Activated CD4-positive, alpha-beta T cell treated with anti-CD3 and anti-CD28 coated beads, Interleukin-2, amount 50 U/mL, for 48 hours (primary cell): Measurements from ENCODE around the gene VGLL4.
"Not testable (repeated sequence)": the region's sequence is repeated elsewhere in the genome, so short reads cannot be mapped to it uniquely, and the experiment has no call there.

Experiments used
- DNase-seq, 2 experiments: peaks; one replicate each; pipeline ENCODE4 v3.0.0-alpha.2; 2020

Gene VGLL4

DNA sequence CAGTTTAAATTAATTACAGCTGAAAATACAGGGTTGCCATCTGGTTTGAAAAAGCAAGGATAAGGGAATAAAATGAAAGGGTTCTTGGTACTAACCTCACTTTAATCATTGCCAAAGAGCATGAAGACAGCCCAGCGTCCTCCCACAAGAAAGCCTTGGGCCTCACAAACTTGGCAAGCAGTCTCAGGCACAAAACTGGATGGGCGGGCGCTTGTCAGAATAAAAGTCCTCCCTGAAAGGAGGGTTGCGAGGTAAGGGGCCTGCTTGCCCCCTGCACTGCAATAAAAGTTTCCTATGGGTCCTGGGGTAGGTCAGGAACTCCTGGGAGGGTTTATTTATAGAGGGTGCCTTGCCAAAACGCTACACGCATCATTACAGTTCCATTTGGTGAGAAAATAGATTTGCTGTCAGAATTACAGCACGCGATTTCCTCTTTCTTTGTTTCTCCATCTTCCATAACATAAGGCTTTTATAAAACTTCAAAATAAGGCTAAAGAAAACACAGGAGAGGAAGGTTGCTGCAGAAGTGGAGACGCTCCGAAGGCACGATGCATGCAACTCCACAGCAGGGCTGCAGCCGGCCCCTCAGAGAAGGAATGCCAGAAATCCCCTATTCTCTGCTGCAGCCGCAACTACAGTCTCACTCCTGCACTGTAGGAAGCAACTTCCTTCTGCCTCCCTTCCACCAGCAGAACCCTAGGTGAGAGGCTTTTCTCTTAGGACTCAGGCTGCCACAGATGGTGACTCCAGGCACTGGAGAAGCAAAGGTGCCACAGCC, 61.3 kb downstream of the VGLL4 start:
- no peak for DNase-seq

DNA sequence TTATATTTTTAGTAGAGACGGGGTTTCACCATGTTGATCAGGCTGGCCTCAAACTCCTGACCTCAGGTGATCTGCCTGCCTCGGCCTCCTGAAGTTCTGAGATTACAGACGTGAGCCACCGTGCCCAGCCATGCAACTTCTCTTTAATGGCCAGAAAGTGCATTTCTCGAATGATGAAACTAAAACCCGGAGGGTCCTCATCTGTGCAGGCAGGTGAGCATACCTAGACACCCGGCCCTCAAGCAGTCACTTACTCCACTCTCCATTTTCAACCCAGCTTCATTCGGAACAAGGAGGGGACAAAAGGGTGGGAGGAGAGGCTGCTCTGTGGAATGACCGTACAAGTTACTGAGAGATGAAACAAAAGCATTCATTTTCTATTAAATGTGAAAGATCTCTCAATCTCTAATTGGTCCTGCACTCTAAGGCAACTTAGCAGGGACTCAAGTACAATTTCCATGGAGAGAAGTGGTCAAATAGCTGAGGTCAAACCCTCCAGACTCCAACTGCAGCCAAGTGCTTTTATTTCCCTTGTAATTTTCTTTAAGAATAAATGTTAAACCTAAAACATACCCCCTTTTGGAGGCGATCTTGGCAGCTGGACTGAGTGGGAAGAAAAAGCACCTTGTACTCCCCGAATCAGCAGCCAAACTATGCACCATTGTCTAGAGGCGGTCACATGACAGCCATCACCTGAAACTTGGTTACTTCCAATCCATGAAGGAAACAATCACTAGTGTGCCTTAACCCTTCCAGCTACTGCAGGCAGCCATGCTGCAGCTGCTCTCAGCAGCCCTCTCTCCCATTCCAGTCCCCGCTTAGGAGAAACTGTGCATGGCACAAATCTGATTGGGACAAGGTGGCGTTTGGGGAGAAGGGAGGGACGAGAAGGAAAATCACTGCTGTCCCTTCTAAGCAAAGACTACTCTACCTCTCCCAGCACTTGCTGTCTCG, 62.2 kb downstream of the VGLL4 start:
- no peak for DNase-seq

DNA sequence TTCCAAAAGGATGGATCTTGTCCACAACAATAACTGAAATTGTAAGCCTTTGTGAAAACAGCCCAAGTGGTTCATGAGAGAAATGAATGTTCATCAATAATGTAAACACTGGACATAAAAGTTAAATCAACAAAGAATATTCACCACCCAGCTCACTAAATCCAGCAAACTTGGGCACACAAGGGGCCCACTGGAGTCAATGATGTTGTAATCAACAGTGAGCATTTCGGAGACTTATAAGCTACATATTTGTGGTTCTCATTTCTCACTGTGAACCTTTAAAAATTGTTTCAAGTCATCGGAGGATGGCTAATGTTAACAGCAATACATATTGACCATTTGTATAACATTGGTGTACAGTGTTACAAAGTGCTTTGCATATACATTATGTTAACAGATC, 63.1 kb downstream of the VGLL4 start:
- DNase-seq, result no peak

DNA sequence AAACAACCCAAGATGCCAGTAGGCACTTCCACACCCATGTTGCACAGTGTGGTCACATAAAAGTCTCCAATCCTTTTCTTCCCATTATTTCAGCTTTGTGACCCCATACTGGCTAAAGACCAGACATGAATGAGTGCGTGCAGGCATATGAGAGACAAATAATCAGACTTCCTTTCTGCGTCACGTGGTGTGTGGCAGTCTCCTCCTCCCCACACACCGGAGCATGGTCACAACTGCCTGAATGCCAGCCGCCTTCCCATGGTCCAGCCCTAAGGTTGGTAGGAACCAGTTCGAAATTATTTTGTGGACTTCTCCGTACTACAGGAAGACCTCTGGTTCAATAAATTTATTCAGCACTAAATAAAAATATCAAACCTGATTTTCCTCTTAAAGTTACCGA, 65.5 kb downstream of the VGLL4 start:
- no peak for DNase-seq

DNA sequence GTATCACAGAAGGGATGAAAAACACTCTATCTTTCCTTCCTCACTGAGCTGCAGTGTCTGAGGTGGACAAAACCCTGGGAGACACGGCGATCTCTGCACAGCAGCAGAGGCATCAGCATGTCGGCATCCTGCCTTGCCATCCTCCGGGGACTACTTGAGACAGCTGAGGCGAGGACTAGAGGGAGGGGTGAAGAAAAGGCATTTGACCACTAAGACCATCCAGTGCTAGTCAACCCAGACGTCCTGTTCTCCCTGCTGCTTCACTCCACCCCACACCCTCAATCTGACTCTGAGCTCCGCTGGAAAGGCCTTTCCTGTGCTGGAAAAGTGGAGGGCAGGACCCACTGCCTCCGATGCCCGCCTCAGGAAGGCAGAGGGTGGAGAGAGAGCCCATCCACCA, 67.3 kb downstream of the VGLL4 start:
- DNase-seq, result no peak

DNA sequence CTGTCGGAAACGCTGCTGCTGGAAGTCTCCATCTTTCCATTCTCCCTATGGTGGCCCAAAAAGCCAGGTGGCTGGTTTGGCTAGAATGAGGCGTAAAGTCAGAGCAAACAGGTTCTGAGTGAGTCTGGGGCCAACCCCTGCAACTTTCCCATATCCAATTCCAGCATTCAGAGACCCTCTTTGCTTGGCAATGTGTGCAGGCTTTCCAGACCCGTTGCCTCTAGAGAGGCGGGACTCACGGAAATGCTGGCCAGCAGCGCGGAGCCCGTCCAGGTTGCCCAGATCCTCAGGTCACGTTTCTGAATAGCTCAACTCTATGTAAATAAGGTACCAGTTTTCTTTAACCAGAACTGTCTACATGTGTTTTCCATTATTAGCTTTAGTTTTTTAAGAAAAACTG, 68.0 kb downstream of the VGLL4 start:
- DNase-seq, result no peak

DNA sequence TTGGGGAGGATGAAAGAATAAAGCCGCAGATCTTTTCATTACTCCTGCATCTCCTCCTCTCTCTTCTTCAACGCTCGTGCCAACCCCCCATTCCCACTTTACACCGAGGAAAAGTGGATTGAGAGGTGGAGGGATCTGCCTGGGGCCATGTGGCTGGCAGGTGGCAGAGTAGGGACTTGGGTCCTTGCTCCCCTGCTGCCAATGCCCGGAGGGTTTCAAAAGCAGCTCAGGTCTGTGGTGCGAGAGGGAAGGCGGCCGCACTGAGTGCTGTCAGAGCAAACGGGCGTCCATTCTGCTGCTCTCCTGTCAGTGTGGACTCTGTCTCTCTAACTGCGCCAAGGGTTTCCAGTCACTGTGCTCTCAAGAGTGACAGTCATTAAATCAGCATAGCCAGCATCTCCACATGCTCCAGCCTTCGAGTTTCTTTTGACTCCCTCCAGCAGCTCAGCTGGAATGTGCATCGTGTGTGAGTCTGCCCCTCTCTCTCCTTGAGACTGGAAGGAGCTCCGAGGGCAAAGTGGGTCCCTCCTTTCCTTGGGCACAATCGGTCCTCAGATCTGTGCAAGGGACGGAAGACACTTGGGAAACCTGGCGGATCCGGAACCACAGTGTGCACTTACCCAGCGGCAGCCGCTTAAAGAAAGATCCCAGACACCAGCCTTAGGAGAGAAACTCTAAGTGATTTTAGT, 68.6 kb downstream of the VGLL4 start:
- no peak for DNase-seq

DNA sequence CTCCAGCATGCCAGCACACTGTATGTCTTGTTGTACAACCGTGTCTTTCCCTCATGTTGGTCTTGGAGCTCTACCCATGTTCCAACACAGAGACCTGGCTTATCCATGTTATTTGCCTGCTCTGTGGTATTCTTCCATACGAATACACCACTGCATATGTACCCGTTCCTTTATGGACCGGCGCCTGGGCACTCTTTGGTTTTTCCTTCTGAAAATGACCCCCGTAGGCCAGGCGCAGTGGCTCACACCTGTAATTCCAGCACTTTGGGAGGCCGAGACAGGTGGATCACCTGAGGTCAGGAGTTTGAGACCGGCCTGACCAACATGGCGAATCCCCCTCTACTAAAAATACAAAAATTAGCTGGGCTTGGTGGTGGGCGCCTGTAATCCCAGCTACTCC, 71.1 kb downstream of the VGLL4 start:
- not testable (repeated sequence) for DNase-seq

DNA sequence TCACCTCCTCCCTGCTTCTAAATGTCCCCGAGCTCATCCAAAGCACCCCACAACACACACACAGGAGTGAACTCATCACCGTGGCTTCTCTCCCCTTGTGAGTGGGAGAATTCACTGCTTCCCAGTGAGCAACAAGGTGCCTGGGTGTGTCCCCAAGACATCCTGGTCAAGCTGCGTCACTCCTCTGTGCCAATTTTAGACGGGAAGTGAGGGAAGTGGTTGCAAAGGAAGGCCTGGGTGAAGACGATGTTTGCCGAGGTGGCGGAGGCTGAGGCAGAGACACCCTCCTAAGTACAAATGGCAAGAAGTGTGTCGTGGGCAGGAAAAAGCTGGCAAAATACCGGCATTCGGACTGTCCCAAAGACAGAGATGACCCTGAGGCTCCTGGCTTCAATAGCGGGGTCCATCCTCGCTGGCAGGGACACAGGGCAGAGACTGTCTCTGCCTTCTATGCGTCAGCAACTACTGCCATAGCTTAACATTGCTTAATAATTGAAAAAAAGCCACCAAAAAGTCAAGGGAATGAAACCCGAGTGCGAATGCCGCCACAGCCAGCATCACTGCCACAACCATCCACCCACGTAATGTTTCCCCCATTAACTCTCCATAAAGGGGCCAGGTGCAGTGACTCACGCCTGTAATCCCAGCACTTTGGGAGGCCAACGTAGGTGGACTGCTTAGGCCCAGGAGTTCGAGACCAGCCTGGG, 72.8 kb downstream of the VGLL4 start:
- DNase-seq, result no peak

DNA sequence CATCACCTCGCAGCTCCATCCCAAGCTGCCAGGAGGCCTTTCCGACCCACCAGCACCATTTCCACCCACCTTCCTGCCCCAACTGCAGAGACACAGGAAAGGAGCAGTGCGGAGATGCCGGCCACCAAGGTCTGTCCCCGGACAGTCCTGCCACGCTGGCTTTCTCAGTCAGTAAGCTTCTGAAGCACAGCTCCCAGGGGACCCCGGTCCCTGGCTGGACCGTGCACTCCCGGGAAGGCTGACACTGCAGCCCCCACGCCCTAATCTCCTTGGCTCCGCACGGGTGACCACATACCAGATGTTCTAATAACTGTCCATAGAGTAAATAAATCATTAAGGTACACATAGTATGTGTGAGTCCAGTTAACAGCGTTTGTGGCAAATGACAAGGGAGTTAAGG, 73.5 kb downstream of the VGLL4 start:
- no peak for DNase-seq

DNA sequence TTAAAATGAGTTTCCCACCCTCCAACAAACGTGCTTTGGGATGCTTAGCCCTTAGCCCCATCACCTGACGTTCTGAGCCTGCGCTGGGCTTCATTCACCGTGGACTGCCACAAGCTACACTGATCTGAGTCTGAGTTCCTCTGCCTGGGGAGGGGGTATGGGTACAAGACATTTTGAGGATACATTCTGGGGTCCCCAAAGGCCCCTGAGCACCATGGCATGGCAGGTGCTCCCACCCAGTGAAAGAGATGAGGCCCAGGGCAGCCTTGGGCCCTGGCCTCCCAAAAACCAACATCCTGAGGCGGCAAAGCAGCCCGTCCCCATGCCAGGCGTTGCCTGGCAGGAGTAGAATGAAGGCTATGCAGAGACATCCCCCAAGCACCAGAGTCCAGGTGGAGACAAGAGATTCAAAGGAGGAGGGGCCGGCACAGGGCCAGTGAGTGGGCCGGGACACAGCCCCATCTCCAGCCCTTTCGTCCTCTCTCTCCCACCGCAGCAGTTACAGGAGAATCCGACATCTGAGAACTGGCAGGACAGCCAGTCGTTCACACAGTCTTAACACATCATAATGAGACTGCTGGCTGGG, 74.5 kb downstream of the VGLL4 start:
- DNase-seq, result no peak

DNA sequence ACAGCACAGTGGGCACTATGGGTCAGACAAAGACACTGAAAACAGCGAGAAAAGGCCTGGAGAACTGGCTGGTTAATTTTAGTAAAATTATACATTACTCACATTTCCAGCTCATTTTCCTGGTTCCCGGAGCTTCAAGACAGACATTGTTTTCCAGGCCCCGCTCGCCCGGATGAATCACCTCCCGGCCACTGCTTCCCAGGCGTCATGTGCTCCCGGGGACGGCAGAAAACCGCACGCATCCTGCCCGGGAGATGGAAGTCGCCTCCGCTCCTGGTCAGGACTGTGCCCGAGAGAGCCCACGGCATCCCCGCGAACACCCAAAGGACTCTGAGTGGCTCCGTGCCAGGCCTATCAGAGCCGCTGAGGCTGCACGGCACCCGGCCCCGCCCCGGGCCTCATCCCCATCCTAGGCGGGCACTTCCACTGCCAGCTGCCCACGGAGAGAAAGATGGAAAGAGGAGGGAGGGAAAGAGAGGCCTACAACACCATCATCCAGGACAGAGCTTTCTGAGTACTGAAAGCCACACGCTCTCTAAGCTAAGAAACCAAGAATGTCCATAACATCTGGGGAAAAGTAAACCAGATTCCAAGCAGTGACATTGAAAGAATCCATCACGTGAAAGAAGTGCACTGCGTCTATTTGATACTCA, 75.1 kb downstream of the VGLL4 start:
- no peak for DNase-seq

DNA sequence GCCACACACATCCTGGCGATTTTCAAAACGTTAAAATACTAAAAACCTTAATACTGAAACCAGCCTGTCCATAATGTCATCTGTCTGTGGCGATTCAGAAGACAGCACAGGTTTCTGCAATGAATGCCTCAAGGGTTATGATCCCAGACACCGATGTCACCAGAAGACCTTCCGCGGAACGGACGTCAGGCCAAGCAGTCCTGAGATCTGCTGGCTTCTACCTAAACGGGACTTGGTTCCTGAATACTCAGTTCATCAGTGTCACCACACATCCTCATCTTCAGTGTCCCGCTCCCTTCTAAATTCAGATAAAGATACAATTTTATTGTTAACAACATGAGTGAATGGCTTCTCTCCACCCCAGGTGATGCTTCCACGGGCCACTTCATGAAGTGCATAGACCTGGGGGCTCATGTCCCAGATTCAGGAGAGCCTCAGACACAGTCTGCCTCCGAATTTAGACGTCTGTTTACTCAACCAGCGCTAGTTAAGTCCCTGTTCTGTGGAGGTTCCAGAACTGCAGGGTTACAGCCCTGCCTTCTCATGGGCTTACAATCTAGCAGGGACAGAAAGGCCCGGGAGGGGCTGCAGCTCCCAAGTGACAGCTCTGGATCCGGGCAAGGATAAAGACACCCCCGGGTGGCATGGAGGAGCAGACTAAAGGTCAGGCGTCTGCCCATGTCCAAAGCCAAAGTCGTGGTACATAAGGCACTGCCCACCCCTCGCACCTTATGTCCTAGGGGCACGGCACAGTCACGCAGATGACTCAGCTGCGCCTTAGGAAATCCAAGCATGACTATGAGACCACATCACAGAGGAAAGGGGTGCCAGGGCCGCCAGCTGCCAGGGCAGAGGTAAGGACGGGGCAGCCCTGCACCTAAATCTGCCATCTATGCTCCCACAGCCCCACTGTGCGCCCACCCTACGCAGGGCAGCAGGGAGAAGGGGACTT, 75.9 kb downstream of the VGLL4 start:
- DNase-seq, result no peak

DNA sequence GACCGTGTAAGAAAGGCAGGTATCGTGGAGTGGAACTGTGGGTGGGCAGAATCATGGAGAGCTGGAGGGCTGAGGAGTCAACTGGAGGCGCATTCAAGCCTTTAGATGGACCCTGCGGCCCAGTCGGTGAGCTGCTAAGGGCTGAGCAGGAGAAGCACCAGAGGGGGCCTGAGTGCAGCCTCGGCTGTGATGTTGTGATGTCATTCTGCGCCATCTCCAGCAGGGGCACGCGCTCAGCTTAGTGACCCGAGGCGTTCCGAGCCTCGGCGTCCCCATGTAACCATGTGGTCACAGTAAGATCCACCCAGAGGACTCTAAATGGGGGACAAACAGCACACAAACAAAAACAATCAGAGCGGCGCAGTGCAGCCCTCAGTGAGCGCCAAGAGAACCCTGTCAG, 76.8 kb downstream of the VGLL4 start:
- no peak for DNase-seq

DNA sequence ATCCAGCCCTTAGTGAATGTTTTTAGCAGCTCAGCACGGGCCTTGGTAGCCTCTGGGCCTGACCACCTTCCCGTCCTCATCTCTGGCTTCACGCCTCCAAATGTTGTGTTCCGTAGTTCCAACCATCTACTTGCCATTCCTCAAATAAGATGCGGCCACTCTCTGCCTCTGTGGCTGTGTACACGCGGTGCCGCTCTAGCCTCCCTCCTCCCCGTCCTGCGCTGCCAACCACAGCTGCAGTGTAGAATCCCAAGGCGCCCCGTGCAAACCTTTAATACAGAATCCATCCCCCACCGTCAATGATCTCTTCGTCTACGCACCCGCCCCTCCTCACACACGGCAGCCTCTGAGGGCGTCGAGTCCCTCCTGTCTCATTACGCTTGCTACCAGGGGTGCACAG, 77.2 kb downstream of the VGLL4 start:
- no peak for DNase-seq

DNA sequence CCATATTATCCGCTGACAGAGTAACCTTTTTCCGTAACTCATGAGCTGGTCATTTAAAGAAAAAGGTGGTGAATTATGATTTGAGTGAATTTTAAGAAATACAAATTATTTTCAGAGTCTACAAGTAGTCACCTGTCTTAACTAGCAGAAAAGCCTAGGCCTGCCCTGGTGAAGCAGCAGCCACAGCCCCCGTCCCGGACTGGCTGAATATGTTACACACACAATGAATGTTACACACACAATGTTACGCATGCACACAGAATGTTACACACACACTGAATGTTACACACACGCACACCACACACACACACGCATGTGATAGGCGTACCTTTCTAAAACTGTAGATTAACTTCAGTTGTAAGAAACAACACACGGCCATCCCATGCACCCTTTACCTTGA, 77.8 kb downstream of the VGLL4 start:
- no peak for DNase-seq

DNA sequence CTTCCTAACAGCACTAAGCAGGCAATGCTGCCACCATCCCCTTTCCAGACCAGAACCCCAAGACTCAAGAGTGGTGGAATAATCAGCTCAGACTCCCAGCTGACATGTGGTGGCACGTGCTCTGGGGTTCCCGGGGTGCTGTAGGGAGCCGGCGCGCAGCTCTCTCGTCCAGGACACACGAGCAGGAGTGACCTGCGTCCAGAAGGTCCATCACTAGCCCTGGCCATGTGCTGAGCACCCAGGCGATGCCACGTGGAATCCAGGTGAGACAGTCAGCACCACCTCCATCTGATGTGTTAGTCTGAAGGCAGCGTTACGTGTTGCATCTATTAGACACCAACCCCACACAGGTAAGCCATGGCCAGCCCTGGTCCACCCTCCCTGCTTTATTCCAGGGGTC, 78.2 kb downstream of the VGLL4 start:
- no peak for DNase-seq

DNA sequence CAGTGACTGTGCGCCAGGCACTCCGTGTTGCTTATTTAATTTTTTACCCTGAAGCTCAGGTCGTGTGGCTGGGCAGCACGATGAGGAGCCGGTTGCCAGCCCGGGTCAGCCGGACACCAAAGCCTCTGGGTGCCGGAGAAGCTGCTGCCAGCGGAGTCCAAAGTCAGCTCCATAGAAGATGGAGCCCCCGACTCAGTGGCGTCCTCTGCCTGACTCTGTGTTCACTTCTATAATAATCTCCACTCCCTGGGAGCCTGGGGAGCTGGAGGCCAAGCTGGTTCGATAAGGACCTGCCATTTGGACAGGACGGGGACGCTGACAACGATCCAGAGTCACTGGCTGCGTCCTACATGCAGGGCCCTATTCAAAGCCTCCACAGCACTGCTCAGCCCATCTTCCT, 78.6 kb downstream of the VGLL4 start:
- DNase-seq, result no peak

DNA sequence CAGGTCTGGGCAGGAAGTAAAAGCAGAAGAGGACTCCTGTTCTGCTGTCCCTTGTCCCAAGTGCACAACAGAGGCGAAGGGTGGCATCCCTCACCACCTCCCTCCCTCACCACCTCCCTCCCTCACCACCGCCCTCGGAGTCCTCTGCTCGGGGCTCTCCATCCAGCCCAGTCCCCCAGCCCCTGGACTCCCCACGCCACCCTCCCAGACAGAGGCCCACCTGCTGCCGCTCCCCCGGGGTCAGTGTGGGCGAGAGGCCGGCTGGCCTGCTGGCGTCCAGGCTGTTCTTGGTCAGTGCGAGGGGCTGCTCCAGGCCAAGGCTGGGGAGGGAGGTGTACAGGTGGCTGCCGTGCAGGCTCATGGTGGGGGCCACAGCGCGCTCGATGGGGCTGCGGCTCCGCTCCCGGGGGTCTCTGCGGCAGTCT, 79.1 kb downstream of the VGLL4 start:
- DNase-seq, result no peak

DNA sequence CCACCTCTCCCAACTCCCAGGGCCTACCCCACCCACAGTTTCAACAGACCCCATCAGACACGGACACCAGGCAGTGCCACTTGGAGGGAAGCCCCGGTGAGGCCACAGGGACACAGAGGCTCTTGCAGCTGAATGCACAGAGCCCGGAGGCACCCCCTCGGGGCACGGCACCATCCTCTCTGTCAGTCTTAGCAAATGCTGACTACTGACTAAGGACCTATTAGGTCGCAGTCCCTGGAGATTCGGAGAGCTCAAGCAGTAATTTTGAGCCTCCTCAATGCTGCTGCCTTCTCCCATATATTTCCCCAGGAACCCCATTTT, 79.9 kb downstream of the VGLL4 start:
- DNase-seq, result no peak
